HG02943 (cell line): ENCODE results near the gene DCLRE1B.

ENCODE experiments used
- ATAC-seq: cut with Tn5 transposase; IDR thresholded peaks from one replicate; pipeline ENCODE4 v1.9.1; 2021; ENCODE audit warnings: mild to moderate bottlenecking, low read depth, moderate library complexity; ENCODE audit not compliant: unreplicated experiment

The DCLRE1B gene

DNA sequence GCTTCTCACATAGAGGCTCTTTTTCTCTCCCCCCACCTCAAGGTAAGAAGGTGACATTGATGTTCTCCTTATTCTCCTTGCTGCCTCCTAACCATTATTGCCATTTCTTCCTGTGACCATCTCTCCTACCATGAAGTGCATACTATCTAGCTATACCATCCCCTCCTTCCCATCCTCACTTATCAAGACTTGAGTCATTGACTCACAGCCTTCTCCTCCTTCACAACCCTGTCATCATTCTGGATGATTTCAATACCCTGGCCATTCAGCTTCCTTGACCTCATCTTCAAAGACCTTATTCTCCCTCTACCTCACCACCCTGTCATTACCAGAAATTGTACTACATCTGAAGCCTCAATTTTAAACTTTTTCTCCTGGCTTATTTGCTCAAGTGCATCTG, 13.1 kb downstream of the DCLRE1B start:
- ATAC-seq, result no peak

DNA sequence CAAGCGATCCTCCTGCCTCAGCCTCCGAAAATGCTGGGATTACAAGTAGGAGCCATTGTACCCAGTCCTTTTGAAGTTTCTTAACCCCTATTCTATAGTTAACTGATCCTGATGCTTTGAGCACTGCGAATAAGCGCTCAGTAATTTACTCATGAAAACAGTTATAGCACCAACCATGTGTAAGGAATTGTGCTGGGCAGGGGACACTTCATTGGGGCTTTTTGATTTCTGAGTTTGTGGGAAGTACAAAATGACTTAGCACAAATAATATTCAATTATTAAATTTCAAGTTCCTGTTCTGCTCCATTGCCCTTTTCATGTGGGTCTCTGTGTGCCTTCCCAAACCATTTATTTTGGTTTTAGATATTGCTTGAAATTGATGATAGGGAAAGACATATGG, 17.8 kb downstream of the DCLRE1B start:
- no peak for ATAC-seq

DNA sequence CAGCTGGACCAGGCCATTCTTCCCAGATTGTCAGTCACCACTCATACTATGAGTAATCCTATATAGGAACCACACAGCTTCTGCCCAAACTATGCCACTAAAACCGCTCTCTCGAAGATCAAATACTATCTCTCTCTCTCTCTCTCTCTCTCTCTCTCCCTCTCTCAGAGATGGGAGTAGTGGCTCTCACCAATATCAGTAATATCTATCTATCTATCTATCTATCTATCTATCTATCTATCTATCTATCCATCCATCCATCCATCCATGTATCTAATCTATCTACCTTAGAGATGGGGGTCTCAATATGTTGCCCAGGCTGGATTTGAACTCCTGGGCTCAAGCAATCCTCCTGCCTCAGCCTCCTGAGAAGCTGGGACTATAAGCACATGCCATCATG, 19.3 kb downstream of the DCLRE1B start:
- no peak for ATAC-seq

DNA sequence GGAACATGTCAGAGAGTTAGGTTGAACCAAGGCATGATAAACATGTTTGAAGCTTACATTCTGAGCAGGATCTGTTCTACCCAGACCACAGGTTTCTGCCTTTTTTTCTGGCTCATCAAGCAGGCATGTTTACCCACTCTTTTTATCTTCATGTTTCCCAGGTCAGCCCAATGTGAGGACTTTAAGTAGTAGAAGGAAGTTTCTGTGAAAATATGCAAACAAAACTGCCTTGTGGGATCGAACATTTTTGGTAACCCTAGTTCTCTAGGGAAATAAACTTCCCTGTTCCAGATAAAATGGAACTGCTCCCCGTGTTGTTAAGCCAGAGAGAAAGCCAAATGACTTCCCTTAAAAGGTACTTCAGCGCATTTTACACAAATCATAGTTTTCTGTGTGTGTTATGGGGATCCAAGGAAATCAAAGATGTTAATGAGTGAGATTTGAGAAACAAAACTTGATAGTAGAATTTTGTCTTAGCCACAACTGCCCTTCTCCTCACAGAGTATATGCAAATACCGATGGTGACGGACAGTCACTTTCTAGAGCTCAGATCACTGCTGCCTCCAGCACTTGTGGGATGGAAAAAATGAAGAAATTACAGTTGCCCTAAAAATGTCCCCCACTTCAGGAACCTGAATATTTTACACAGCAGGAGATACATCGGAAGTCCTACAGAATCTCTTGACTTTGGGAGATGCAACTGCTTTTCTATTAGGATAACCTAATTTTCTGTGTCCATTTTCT, 23.2 kb downstream of the DCLRE1B start:
- ATAC-seq, result no peak

DNA sequence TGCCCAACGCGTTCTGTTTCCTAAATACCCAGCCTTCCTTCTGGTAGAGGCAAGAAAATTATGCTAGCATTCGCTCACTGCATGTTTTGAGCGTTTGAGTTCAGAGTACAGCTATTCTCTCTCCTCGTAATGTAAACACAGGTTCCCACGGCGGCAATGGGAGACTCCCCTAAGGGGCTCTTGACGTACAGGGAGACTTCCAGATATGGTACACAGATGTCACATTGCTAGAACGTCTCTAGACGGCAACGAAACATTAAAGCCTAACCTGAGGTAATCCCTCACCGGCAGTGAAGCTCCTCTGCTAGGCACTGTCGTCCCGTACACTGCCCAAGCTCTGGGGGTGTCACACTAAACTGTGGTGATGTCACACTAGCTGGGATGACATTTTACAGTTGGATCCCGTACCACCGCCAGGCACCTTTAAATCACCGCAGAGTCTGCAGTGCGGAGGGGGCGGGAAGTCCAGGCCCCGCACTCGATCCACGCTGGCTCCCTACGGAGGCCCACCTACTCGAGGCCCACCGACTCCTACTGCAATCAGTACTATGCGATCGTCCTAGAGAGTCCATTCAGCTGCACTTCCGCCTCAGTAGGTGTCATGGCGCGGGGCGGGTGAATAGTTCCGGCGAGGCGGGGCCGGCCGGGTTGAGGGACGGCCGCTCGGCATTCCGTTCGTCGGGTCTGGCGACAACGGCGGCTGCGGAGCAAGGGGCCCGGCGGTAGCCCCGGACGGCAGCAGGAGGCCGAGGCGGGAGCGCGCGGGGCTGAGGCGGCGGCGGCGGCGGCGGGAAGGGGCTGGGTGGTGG, 24.0 kb downstream of the DCLRE1B start, which contains the start of gene HIPK1:
HIPK1 (plus strand) TSS at position 384 of the 809 bp plus-strand sequence.
- peak; percentile 70 for ATAC-seq

DNA sequence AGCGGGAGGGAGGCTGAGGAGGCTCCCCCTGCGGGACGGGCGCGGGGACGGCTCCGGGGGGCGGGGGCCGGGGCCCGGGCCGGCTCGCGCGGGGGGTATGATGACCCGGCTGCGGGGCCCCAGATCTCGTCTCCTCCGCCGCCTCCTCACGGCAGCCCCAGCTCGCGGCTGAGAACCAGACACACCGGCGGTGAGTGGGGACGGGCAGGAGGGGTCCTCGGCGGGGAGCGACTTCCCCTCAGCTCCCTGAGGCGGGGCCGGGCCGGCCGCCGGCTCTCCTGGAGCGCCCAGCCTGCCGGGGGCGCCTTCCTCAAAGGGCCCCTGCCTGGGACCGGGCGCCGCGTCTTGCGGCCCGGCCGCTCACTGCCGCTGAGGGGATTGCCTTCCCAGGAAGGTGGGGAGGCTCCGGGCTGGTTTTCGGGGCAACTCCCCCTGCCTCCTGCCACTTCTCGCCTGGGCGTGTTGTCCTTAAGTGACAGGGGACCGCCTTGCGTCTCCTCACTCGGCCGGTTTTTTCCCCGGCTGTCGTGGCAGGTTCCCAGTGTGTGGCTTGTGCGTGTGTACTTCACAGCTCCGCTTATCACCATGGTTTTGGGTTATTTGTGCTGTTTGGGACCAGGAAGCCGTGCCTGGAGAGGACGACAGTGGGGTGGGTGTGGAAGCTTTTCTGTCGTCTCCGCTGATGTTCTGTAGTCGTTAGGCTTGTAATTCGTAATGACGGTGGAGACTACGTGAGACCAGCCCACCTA, 24.8 kb downstream of the DCLRE1B start:
- ATAC-seq, result peak; percentile 27

DNA sequence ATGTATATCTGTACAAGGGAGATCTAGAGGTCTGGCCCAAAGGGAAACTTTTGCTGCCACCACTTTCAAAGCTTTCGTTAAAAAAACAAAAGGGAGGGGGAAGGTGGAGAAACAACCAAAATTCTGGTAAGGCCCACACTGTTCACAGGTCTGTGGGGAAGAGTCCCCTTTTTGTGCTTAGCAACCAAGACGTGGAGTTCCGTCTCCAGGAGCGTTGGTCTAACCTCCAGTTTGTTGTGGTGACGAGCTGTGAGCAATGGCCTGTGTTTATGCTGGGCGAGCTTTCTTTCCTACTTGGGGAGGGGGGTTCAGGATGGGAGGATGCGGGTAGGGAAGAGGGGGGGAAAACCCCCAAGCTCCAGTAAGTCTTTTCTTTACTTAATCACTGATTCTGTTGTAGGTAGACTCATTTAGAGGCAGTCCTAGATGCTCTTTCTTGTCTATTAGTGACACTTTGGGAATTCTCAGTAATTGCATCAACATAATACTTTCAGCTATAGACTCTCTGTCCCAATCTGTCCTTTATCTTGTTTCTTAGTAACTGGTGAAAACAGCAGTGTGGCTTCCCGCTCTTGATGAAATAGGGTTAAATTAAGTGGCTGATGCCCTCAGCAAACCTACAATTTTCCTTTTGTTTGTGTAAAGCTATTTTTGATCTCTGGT, 25.5 kb downstream of the DCLRE1B start:
- peak; percentile 9 for ATAC-seq

DNA sequence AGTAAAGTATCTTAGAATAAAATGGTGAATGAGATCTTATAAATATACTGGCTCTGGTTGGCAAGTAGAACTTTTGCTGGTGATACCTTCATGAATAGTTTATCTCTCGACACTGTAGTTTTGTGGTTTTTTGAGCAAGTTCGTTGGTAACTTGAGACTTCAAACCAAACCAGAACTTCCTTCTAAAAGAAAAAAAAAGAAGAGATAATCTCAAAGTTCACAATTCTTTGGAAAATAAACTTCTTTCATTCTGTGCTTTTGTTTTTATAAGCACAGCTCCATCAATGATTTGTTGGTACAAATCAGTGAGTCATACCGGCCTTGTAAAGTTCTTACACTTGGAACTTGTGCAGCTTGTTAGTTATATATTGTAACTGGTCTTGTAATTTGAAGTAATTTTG, 26.3 kb downstream of the DCLRE1B start:
- ATAC-seq, result no peak

DNA sequence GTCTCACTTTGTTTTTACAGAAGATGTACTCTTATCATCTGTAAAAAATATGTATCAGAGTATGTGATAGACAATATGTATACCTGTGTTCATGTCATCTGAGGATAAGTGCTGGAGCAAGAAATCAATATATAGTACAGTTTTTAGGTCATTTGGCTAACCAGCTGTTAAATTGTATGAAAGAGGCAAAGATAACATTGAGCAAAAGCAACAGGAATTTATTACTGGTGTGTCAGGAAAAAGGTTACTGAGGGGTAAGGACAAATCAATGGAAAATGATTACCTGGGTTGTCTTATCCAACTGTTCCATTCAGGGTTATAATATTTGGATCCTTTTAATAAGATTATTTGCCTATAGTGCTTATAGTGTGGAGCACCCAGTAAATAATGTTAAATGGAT, 28.9 kb downstream of the DCLRE1B start:
- no peak for ATAC-seq

DNA sequence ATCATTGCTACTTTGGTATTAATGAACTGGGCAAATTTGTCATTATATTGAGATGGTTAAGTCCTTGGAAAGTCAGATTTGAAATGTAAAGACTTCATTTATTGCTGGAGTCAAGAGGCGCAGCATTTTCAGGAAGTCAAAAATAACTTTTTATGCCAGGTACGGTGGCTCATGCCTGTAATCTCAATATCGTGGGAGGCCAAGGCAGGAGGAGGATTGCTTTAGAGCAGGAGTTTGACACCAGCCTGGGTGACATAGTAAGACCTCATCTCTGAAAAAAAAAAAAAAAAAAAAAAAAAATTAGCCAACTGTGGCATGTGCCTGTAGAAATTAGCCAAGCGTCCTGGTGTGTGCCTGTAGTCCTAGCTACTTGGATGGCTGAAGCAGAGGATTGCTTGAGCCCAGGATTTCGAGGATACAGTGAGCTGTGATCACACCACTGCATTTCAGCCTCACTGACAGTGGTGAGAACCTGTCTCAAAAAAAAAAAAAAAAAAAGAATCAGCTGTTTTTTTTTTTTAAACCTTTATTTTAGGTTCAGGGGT, 29.5 kb downstream of the DCLRE1B start:
- no peak for ATAC-seq

DNA sequence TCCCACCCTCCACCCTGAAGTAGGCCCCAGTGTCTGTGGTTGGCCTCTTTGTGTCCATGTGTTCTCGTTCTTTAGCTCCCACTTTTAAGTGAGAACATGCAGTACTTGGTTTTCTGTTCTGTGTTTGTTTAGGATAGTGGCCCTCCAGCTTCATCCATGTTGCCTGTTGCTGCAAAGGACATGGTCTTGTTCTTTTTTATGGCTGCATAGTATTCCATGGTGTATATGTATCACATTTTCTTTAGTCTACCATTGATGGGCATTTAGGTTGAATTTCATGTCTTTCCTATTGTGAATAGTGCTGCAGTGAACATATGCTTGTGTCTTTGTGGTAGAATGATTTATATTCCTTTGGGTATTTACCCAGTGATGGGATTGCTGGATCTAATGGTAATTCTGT, 30.1 kb downstream of the DCLRE1B start:
- no peak for ATAC-seq

DNA sequence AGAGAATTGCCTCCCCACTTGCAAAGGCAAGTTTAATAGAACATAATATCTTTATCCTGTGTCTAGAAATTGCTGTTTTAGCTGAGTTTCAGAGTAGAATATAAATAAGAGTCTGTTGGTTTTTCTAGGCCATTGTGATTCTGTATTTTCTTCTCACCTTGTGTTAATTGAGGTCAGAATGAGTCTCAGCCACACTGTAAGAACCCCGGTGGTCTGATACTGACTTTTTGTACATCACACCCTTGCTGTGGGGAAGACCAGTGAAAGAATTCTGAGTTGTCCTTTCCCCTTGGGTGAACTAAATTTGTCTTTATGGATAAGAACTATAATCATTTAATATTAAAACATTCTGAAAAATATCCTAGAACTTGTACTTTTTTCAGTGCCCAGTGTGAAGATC, 30.8 kb downstream of the DCLRE1B start:
- ATAC-seq, result no peak

DNA sequence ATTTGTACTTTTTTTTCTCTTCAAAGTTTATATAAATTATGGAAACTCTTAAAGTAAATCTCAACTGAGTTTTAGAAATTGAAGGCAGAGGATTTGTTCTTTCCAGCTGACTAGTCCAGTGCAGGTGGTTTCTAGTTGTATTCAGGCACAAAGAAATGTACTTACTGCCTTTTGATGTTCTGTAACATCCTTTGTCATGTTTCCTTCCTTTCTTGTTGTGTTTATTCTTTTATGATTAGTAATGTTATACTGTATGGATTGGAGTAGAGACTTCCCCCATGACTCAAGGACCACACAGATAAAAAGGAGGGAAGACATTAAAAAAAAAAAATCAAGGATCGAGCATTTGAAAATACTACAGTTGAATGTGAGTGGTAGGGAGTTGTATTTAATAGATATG, 32.0 kb downstream of the DCLRE1B start:
- no peak for ATAC-seq

DNA sequence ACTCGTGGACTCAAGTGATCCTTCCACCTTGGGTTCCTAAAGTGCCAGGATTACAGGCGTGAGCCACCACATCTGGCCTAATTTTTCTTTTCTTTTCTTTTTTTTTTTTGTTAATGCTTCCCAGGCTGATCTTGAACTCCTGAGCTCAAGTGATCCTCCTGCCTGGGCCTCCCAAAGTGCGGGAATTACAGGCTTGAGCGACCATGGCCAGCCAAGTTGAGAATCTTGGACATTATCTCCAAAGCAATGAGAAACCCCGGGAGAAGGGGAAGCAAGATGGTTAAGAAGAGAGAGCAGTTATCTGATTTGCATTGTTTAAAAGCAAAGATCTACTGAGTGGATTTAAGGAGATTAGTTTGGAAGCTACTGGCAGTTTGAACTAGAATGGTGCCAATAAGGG, 33.1 kb downstream of the DCLRE1B start:
- ATAC-seq, result no peak

DNA sequence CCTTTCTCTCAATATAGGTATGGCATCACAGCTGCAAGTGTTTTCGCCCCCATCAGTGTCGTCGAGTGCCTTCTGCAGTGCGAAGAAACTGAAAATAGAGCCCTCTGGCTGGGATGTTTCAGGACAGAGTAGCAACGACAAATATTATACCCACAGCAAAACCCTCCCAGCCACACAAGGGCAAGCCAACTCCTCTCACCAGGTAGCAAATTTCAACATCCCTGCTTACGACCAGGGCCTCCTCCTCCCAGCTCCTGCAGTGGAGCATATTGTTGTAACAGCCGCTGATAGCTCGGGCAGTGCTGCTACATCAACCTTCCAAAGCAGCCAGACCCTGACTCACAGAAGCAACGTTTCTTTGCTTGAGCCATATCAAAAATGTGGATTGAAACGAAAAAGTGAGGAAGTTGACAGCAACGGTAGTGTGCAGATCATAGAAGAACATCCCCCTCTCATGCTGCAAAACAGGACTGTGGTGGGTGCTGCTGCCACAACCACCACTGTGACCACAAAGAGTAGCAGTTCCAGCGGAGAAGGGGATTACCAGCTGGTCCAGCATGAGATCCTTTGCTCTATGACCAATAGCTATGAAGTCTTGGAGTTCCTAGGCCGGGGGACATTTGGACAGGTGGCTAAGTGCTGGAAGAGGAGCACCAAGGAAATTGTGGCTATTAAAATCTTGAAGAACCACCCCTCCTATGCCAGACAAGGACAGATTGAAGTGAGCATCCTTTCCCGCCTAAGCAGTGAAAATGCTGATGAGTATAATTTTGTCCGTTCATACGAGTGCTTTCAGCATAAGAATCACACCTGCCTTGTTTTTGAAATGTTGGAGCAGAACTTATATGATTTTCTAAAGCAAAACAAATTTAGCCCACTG, 35.5 kb downstream of the DCLRE1B start:
- ATAC-seq, result peak; percentile 71

DNA sequence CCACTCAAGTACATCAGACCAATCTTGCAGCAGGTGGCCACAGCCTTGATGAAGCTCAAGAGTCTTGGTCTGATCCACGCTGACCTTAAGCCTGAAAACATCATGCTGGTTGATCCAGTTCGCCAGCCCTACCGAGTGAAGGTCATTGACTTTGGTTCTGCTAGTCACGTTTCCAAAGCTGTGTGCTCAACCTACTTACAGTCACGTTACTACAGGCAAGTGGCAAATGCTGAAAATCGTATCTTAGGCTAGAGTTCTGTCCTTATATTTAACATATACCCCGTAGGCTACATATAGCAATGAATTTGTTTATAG, 36.1 kb downstream of the DCLRE1B start:
- ATAC-seq, result no peak

DNA sequence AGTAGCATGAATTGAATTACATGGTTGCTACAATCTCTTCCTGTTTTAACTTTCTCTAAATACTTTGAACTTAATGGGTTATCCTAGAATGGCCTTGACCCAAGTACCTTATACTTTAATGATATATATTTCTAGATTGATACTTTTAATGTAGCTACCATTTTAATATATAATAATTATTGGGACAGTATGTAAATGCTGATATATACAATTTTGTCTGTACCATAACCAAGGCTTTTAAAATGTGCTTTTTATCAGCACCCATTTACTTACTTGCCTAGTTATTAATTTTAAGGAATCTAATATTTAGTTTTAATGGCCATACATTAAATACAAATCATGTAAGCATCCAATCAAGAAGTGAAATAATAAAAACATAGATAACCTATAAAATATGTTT, 37.4 kb downstream of the DCLRE1B start:
- ATAC-seq, result no peak

DNA sequence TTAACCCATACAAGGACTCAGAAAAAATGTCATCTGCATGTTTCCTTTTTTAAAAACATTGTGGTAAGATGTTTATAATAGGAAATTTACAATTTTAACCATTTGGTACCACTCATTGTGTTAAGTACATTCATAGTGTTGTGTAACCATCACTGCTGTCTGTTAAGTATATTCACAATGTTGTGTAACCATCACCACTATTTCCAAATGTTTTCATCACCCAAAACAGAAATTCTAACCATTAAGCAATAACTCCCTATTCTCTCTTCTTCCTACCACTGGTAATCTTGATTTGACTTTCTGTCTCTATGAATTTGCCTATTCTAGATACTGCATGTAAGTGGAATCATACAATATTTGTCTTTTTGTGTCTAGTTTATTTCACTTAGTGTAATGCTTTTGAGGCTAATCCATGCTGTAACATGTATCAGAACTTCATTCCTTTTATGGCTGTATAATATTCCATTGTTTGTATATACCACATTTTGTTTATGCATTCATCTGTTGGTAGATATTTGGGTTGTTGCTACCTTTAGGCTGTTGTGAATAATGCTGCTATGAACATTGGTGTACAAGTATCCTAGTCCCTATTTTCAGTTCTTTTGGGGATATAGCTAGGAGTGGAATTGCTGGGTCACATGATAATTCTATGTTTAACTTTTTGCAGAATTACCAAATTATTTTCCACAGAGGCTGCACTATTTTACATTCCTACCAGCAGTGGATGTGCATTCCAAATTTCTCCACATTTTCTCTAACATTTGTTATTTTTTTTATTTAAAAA, 38.1 kb downstream of the DCLRE1B start:
- no peak for ATAC-seq

DNA sequence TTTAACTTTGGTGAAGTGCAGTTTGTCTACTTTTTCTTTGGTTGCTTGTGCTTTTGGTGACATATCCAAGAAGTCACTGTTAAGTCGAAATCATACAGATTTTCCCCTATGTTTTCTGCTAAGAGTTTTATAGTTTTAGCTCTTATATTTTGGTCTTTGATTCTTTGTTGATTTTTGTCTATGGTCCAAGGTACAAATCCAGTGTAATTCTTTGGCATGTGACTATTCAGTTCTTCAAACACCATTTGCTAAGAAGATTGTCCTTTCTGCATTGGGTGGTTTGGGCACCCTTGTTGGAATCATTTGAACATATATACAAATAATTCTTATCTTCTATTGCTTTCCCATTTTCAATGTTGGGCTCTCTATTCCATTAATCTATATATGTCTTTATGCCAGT, 40.2 kb downstream of the DCLRE1B start:
- no peak for ATAC-seq
